HG03175 (cell line): ENCODE results near the gene EIF3F.

ENCODE experiments used
- ATAC-seq: cut with Tn5 transposase; IDR thresholded peaks from one replicate; pipeline ENCODE4 v1.9.1; 2021; ENCODE audit warnings: mild to moderate bottlenecking, moderate library complexity; ENCODE audit not compliant: unreplicated experiment

The EIF3F gene, protein sequence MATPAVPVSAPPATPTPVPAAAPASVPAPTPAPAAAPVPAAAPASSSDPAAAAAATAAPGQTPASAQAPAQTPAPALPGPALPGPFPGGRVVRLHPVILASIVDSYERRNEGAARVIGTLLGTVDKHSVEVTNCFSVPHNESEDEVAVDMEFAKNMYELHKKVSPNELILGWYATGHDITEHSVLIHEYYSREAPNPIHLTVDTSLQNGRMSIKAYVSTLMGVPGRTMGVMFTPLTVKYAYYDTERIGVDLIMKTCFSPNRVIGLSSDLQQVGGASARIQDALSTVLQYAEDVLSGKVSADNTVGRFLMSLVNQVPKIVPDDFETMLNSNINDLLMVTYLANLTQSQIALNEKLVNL

DNA sequence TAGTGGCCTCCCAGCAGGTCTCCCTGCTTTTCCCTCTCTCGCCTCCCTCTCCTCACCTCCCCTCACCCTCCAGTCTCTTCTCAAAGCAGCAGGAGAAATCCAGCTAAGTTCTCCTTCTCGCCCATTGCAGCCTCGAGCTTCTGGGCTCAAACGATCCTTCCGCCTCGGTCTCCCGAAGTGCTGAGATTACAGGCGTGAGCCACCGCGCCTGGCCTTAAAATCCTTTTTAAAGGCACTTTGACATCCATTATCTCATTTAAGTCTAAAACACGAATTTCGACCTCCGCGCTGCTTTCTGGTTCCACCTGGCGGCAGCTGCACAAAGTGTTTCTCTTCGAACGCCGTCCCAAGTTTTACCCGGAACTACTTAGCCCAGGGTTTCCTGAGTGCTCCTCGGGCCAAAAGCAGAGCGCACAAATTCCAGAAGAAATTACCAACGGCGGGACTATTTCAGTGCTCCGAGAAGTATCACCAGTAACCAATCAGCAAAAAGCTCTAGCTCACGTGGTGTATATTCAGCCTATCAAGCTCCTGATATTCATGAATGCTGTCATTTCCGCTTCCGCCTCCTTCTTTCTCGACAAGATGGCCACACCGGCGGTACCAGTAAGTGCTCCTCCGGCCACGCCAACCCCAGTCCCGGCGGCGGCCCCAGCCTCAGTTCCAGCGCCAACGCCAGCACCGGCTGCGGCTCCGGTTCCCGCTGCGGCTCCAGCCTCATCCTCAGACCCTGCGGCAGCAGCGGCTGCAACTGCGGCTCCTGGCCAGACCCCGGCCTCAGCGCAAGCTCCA lies at the start of gene EIF3F:
Gene EIF3F (plus strand): TSS at position 570 of the 792 bp plus-strand sequence. CDS start 16 bp downstream, at position 586.
- ATAC-seq = peak; percentile 89

DNA sequence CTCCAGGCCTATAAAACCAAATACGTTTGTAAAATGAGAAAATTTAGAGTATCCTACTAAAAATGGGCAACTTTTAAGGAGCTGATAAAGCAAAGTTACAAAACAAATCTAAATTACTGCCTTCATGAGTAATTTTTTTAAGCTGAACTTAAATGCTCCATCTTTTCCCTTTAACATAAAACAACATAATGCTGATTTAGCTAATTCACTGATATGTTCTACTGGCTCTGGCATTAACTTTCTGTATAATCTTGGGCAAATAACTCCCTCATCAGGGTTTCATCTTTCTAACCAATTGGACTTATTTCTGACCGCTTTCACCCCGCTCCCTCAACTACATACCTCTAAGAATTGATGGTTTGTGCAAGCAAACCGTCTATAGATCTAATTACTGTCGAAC lies 46.0 kb upstream of the EIF3F start:
- no peak for ATAC-seq

DNA sequence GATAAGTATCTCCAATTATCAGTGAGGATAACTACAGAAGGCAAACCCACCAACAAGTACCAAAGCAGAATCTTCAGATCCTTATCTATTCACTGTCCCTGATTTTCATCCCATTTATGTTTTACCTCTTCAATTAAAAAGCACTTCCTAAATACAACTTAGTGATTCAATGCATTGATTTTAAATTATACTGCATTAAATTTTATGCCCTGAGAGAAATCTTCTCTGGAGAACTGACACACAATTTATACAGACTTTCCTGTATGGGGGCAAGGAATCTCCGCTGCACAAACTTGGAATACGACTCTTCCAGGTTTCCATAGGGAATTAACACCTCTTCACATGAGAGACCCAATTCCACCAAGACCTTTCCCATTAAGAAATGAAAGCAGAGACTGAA lies 45.5 kb upstream of the EIF3F start, which contains the start of gene OR10A3:
Gene OR10A3 (minus strand): TSS at position 101 of the 400 bp plus-strand sequence. CDS start 2,188 bp downstream, outside the sequence.
- no peak for ATAC-seq

DNA sequence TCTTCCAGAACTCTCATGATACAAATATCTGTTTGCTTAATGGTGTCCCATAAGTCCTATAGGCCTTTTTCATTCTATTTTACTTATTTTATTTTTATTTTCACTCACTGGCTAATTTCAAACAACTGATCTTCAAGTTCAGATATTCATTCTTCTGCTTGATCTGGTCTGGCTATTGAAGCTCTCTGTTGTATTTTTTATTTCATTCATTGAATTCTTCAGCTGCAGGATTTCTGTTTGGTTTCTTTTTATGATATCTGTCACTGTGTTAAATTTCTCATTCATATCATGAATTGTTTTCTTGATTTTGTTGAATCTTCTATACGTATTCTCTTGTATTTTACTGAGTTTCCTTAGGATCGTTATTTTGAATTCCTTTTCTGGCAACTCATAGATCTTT lies 43.0 kb upstream of the EIF3F start:
- no peak for ATAC-seq

DNA sequence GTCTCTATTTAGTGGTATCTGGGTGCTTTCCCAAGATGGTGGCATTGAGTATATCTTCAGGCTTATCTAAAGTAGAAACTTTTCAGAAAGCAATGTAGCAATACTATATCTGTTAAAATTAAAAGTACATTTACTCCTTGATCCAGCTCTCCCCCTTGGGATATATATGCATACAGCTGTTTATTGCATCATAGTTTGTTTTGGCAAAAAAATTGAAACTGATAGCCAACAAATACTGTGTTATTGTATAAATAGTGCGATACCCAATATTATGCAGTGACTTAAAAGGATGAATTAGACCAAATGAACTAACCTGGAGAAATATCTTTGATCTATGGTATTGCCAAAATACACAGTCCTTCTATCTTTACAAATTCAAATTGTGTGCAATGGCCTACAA lies 37.2 kb upstream of the EIF3F start:
- no peak for ATAC-seq

DNA sequence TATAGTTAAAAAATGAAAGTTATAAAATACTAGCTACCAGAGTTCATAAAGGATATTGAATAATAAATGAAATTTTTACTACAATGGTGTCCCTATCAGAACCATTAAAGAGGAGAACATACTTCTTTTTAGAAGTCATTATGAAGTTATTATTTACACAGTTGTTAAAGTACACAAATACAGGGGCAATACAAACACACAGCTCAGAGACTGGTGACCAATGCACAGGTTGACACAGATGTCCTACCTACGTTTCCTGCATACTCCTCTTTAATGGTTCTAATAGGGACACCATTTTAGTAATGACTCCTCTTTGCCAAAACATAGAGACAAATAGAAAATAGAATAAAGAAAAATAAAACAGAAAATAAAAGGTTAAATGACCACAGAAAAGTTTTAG lies 31.9 kb upstream of the EIF3F start:
- ATAC-seq = no peak

DNA sequence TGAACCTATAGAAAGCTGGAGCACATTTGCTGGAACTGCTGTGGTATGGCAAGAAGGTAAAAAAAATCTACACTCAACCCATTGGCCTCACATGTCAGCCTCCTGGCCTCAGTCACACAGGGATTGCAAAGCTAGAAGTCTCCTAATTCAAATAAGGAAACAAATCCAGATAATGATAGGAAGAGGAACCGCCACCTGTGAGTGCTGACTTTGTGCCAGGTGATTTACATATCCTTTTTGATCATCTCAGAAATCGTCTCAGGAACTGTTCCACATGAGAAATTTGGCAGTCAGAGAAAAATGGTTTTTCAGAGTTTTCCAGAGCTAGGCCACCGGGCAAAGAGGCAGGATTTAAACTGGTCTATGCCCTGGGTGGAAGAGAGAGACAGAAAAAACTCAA lies 22.9 kb upstream of the EIF3F start:
- ATAC-seq = no peak

DNA sequence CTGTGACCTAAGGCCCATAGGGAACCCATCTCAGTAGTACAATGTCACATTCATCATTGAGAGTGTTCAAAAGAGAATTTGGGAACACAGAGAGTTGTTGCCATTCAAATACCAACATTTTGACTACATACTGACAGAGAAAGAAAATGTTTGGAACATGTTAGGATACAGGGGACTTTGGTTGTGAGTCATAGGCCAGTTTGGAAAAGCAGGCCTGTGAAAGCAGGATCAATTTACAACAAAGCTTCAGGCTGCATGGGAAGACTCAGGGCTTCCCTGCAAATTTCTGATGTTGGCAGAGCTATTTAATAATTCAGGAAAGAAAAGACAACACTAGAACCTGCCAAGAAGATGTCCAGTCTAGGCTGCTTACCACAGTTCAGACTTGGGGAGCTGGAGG lies 22.3 kb upstream of the EIF3F start:
- no peak for ATAC-seq

DNA sequence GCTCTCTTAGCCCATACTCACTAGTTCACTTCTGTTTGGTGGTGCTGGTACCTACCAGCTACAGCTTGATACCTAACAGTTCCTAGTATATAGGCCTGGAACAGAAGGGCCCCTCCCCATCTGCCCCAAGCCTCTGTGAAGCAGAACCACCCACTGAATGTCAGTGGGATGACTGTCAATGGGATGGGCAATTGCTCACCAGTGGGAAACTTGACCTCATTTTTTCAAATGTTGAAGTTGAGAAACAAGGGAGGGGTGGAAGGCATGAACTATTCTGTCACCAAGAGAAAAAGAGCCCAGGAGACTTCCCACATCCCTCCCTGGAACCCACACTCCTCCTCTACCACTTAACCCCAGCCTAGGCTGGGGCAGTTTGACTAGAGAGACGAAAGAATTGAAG lies 21.8 kb upstream of the EIF3F start, which contains the start of gene NLRP10:
Gene NLRP10 (minus strand): TSS at position 62 of the 400 bp plus-strand sequence. CDS start 1,952 bp downstream, outside the sequence.
- no peak for ATAC-seq

DNA sequence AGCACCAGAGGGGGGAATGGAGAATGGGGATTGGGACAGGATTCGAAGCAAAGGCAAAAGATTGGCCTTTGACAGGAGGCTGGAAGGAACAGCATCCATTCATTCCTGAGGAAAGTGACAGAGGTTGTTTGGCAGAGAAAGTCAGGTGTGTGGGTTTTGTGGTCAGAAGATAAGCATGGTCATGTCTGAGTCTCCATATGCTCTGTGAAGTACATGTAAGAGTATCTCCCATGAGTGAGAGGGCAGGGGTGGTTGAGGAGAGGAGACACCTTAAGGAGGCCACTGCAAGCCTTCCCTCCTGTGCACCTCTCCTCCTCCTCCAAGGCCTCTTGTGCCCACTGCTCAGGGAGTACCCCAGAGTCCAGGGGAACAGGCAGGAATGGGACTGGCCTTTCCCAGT lies 20.0 kb upstream of the EIF3F start:
- no peak for ATAC-seq

DNA sequence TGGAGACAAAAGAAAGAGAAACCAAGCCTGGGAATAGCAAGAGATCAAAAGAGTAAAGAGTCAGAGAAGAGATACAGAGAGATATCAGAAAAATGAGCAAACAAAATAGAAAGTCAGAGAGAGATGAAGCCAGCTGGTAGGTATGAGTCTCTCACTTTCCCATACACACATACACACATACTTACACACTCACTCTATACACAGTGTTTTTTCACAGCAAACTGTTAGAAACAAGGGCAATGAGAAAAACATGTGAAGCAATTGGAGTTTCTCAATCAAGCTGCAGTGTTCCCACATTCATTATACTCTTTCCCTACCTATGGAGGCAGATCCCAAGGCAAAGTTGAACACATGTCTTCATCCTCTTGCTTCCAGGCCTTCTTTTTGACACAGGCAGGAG lies 19.3 kb upstream of the EIF3F start:
- ATAC-seq = no peak

DNA sequence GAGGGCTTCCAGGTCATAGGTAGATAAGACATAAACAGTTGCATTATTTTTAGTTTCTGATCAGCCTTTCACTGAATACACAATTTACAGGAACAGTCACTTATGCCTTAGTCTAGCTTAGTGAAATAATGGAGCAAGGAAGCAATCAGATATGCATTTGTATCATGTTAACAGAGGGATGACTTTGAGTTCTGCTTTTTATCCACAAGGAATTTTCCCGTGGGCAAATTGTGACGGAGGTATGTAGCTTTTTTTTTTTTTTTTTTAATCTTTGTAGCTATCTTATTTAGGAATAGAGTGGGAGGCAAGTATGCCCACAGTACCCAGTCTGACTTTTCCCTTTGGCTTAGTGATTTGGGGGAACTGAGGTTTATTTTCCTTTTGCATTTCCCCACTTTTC lies 18.5 kb upstream of the EIF3F start:
- no peak for ATAC-seq

DNA sequence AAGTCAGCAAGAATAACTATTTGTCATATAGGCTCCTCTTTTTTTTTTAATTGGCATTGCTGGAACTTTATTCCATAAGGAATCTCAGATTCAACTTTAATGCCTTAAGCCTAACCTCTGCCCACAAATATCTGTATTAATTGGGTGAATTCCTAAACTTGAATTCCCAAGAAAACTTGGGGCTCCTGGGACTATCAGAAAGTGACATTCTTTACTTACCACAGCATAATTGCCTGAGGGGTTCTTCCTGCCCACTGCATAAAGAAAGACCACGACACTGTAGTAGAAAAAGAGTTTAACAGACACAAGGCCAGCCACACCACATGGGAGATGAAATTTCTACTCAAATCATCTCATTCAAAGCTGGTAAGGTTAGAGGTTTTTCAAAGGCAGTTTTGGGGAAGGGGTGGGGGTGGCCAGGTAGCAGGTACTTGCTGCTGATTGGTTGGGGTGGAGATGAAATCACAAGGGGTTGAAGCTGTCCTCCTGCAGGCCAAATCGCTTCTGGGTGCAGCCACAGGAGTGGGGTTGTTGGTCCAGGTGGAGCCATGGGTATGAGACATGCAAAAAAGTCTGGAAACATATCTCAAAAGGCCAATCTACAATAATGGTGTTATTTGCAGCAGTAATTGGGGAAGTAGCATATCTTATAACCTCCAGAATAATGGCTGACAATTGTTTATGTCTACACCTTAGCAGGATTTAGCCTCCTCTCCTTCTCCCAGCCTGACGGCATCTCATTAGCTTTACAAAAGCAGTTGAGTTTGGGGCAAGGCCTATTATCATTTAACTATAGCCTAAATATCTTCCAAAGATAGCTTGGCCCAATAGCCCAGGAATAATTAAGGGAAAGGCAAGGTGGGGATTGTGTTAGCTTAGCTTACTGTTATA lies 17.1 kb upstream of the EIF3F start:
- no peak for ATAC-seq

DNA sequence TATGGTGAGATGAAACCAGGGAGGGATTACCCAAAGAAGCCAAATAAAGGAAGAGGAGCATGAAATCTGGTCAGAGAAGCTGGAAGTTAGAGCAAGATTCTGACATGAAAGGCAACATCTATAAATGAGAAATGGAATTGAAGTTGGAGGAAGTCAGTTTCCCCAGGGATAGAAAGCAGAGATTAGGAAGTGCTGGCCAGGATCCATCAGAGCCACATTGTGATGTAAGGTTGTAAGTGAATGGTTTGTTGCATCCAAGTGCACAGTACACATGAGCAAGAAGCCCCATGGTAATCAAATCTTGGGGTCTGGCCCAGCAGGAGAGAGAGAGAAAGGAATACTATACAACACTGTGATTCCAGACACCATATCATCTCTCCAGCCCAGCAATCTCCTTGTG lies 15.3 kb upstream of the EIF3F start:
- ATAC-seq = no peak

DNA sequence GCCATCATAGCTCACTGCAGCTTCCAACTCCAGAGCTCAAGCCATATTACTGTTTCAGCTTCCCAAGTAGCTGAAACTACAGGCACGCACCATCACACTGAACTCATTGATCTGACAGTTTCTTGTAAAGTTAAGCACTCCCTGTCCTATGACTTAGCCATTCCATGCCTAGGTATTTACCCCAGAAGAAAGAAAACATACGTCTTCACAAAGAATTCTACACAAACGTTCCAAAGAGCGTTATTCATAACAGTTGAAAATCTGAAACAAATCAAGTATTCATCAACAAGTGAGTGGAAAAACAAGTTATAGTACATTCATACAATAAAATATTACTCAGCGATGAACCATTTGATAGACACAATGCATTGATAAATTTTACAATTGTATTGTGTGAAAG lies 14.1 kb upstream of the EIF3F start:
- ATAC-seq = no peak

DNA sequence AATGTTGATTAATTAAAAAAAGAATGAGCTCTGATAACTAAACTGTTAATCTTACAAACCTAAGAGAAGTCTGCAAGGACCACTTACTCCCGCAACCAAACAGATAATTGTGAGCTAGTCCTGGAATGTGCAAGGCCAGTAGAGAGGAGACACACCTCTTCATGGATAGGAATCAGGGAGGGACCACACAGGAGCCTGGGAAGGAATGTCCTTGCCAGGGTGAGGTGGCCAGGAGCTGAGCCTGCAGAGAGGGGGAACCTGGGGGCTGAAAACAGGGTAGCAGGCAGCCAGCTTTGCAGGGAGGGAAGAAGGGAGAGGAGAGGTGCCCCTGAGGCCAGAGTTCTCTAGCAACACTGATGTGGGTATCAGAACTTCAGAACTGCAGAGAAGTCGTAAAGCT lies 12.5 kb upstream of the EIF3F start:
- no peak for ATAC-seq

DNA sequence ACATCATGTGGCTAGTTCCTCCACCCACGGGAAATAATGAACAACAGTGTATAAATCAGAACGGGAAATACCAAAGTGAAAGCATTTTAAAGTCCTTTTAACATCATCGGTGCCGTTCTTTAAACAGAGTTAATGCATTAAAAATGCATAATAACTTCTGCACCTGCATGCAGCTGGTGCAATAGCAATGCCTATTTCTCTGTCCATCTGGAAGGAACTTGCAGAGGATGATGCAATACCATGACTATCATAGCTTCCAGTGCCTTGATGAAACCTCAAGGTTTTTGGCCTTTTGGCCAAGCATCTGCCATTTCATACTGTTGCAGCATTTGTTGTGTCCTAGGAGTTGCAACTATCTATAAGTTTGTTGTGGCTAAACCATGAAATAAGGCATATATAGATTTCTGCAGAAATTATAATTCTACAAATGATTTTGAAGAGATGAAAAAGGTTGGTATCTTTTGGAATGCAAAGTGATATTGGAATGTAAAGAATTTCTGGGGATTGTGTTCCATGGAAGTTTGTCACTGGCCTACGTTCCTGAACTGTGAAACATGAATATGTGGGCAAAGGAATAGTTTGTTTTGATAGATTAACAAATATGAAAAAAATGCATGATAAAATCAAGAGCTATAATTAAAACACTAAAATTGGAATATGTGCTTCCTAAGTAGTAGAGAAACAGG lies 9.8 kb upstream of the EIF3F start:
- no peak for ATAC-seq

DNA sequence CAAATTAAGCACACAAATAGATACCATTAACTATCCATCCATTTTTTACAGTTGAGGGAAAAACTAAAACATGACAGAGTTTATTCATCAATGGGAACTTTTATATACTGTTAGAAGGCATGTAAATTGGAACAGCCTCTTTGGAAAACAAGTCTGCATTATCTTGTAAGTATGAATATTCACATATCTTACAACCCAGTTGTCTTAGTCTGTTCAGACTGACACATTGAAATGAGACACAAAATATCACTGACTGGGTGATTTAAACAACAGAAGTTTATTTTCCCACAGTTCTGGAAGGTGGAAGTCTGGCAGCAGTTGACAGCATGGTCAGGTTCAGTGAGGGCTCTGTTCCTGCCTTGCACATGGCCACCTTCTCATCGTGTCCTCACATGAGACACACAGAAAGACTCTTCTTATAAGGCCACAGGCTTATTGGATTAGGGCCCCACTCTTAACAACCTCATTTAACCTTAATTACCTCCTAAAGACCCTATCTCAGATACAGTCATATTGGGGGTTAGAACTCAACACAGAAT lies 5.4 kb upstream of the EIF3F start:
- no peak for ATAC-seq

DNA sequence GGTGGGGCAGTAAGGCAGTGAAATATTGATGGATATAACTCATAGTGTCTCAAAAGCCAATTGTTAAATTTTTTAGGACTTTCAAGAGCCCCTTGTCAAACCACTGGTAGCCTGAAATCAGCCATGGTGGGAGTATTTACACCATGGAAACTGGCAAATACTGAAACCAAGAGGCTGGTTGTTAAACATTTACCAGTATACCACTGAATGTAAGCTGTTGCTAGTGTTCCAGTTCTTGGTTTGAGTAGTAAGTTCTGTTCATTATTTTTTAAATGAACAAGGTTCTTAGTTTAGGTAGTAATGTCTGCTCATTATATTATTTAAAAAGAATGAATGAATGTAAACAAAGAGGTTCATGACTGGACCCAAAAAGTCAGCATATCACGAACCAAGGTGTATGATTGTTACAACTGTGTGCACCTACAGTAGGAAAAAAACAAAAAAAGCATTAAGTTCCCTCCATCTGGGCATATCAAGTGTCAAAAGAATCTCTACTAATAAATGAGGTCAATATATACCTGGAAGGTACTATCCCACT lies 4.5 kb upstream of the EIF3F start:
- peak; percentile 53 for ATAC-seq
